Measurements from ENCODE around the gene CIC.

- TF ChIP-seq CTCF (IDR thresholded peaks at IDR 0.05) = peak; percentile 79
- TF ChIP-seq HDAC2 (IDR thresholded peaks at IDR 0.05) = no peak
- no peak for TF ChIP-seq POLR2A (IDR thresholded peaks at IDR 0.05; ENCODE audit: low read length)
- TF ChIP-seq, protein P1, sequence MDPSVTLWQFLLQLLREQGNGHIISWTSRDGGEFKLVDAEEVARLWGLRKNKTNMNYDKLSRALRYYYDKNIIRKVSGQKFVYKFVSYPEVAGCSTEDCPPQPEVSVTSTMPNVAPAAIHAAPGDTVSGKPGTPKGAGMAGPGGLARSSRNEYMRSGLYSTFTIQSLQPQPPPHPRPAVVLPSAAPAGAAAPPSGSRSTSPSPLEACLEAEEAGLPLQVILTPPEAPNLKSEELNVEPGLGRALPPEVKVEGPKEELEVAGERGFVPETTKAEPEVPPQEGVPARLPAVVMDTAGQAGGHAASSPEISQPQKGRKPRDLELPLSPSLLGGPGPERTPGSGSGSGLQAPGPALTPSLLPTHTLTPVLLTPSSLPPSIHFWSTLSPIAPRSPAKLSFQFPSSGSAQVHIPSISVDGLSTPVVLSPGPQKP (IDR thresholded peaks at IDR 0.05; ENCODE audit: low read depth, low read length) = no peak
- TF ChIP-seq, protein P2, sequence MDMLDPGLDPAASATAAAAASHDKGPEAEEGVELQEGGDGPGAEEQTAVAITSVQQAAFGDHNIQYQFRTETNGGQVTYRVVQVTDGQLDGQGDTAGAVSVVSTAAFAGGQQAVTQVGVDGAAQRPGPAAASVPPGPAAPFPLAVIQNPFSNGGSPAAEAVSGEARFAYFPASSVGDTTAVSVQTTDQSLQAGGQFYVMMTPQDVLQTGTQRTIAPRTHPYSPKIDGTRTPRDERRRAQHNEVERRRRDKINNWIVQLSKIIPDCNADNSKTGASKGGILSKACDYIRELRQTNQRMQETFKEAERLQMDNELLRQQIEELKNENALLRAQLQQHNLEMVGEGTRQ (IDR thresholded peaks at IDR 0.05) = no peak
- peak; percentile 4 to 48; a peak in 4 of 5 replicates for TF ChIP-seq JUN (IDR thresholded peaks at IDR 0.05)
- no peak for TF ChIP-seq RNF2 (IDR thresholded peaks at IDR 0.05; ENCODE audit: borderline replicate concordance, low read depth)
- TF ChIP-seq REST (IDR thresholded peaks at IDR 0.05) = no peak
- 0 out of 3 replicates have a peak, but pooled peaks have one; percentile 12 for TF ChIP-seq BCL3 (IDR thresholded peaks at IDR 0.05)
Measured at GRCh38 chr19:42246143-42246921, 22.7 kb upstream of the CIC start.

Data from A549 (cell line).